H1 (cell line): ENCODE results near the gene ALG14. TPM values are rescaled to one million over a fixed set of nuclear protein-coding genes. Genes with fewer than 3 reads are reported as not detected.

Experiments
- CTCF ChIA-PET: fragments of 300-600 bp; sonication (Branson Sonifier 250); formaldehyde crosslinking; loops from one replicate; lab custom pipeline; 2021; ENCODE audit not compliant: partially characterized antibody; lab: Charles Lee
- POLR2A ChIA-PET: fragments of 300-600 bp; sonication (Branson Sonifier 250); formaldehyde crosslinking; loops from one replicate; lab custom pipeline; 2021; ENCODE audit warnings: inconsistent platforms; ENCODE audit not compliant: partially characterized antibody; lab: Charles Lee
- DNase-seq, 2 experiments: peaks; one replicate each; pipeline versions ENCODE4 v3.0.0 to v3.0.0-alpha.2; 2010 to 2022; ENCODE audit warnings: low spot score in 2 of 2, low read depth in 1 of 2, mixed read lengths in 1 of 2
- FAIRE-seq: peaks from 2 replicates; lab custom pipeline; 2011; peaks lifted over from hg19 to GRCh38; lab: Jason Lieb, UNC
- H2AFZ ChIP-seq: 2 replicates; pipeline ENCODE4 v1.8.1; 2012; ENCODE audit warnings: low read length, inconsistent platforms
- H2AK5ac ChIP-seq: 2 replicates; pipeline ENCODE4 v1.6.1; 2013; ENCODE audit warnings: low read depth, low read length
- H2BK120ac ChIP-seq: replicated peaks from 2 replicates; pipeline ENCODE3; 2013; ENCODE audit warnings: low read depth, low read length, inconsistent platforms
- H2BK12ac ChIP-seq: 2 replicates; pipeline ENCODE4 v1.6.1; 2013; ENCODE audit warnings: low read depth, low read length
- H2BK15ac ChIP-seq: 2 replicates; pipeline ENCODE4 v1.6.1; 2013; ENCODE audit warnings: low read length
- H2BK20ac ChIP-seq: 2 replicates; pipeline ENCODE4 v1.6.1; 2013; ENCODE audit warnings: low read length
- H2BK5ac ChIP-seq: 2 replicates; pipeline ENCODE4 v1.6.1; 2013; ENCODE audit warnings: low read depth, low read length
- H3K14ac ChIP-seq: 2 replicates; pipeline ENCODE4 v1.6.1; 2013; ENCODE audit warnings: inconsistent platforms; ENCODE audit not compliant: insufficient read length
- H3K18ac ChIP-seq: 2 replicates; pipeline ENCODE4 v1.6.1; 2013; ENCODE audit warnings: low read length; ENCODE audit errors: extremely low read depth
- H3K23ac ChIP-seq: 2 replicates; pipeline ENCODE4 v1.6.1; 2013; ENCODE audit warnings: inconsistent platforms; ENCODE audit not compliant: insufficient read length
- H3K23me2 ChIP-seq: 2 replicates; pipeline ENCODE4 v1.6.1; 2013; ENCODE audit warnings: low read depth, low read length
- H3K27ac ChIP-seq: 2 replicates; pipeline ENCODE4 v1.6.1; 2011; ENCODE audit warnings: low read depth, low read length, inconsistent platforms
- H3K27me3 ChIP-seq, 4 experiments: replicated peaks in 1 of 4; 1 replicate in 1 of 4; 2 replicates in 3 of 4; pipeline versions ENCODE4 v1.6.1 to v1.8.1; 2011 to 2013; ENCODE audit warnings: low read length in 3 of 4, mild to moderate bottlenecking in 3 of 4, inconsistent platforms in 2 of 4, mixed read lengths in 2 of 4, moderate library complexity in 1 of 4; ENCODE audit not compliant: control insufficient read depth in 3 of 4, insufficient read depth in 3 of 4; ENCODE audit errors: extremely low read depth in 1 of 4
- H3K36me3 ChIP-seq, 4 experiments: 2 replicates each; pipeline versions ENCODE4 v1.6.1 to v1.8.1; 2011 to 2013; ENCODE audit warnings: mild to moderate bottlenecking in 4 of 4, low read length in 3 of 4, moderate library complexity in 2 of 4, control low read depth in 1 of 4, inconsistent platforms in 1 of 4; ENCODE audit not compliant: insufficient read depth in 4 of 4, control insufficient read depth in 2 of 4
- H3K4ac ChIP-seq: replicated peaks from 2 replicates; pipeline ENCODE3; 2013; ENCODE audit warnings: low read length, low read depth, mixed read lengths, inconsistent platforms; ENCODE audit not compliant: insufficient read length
- H3K4me1 ChIP-seq, 4 experiments: replicated peaks in 1 of 4; 1 replicate in 1 of 4; 2 replicates in 3 of 4; pipeline versions ENCODE4 v1.6.1 to v1.8.1; 2011 to 2013; ENCODE audit warnings: low read length in 3 of 4, inconsistent platforms in 2 of 4, mixed read lengths in 1 of 4; ENCODE audit not compliant: insufficient read depth in 4 of 4, control insufficient read depth in 3 of 4
- H3K4me2 ChIP-seq, 2 experiments: 2 replicates each; pipeline versions ENCODE4 v1.6.1 to v1.8.1; 2011 to 2013; ENCODE audit warnings: low read depth in 2 of 2, low read length in 2 of 2, control low read depth in 1 of 2, inconsistent platforms in 1 of 2, mild to moderate bottlenecking in 1 of 2; ENCODE audit not compliant: insufficient read depth in 1 of 2
- H3K4me3 ChIP-seq, 4 experiments: fragments of 200-600, 300-600 bp in 1 of 4; sonication (generic), shearing (Covaris generic), sonication (Bioruptor Twin) in 1 of 4; 2 replicates each; pipeline versions ENCODE4 v1.5.1 to v1.8.1; 2011 to 2016; ENCODE audit warnings: low read length in 4 of 4, low read depth in 3 of 4, control low read depth in 2 of 4, inconsistent platforms in 2 of 4, mild to moderate bottlenecking in 2 of 4, mixed read lengths in 1 of 4, moderate library complexity in 1 of 4; ENCODE audit not compliant: insufficient read depth in 2 of 4; ENCODE audit errors: extremely low read depth in 1 of 4
- H3K56ac ChIP-seq: replicated peaks from 2 replicates; pipeline ENCODE3; 2013; ENCODE audit warnings: low read depth, mild to moderate bottlenecking, mixed read lengths, low read length, inconsistent platforms; ENCODE audit not compliant: insufficient read length
- H3K79me1 ChIP-seq: 2 replicates; pipeline ENCODE4 v1.6.1; 2013; ENCODE audit warnings: low read depth, low read length, control low read depth
- H3K79me2 ChIP-seq, 2 experiments: 2 replicates each; pipeline versions ENCODE4 v1.6.1 to v1.8.1; 2012 to 2013; ENCODE audit warnings: low read length in 2 of 2, mild to moderate bottlenecking in 2 of 2, inconsistent platforms in 1 of 2; ENCODE audit not compliant: insufficient read depth in 2 of 2, control insufficient read depth in 1 of 2
- H3K9ac ChIP-seq, 4 experiments: replicated peaks in 1 of 4; 1 replicate in 1 of 4; 2 replicates in 3 of 4; pipeline versions ENCODE4 v1.6.1 to v1.8.1; 2011 to 2013; ENCODE audit warnings: low read depth in 3 of 4, low read length in 3 of 4, control low read depth in 2 of 4, mild to moderate bottlenecking in 2 of 4, moderate library complexity in 2 of 4, inconsistent platforms in 1 of 4; ENCODE audit errors: extremely low read depth in 1 of 4
- H3K9me3 ChIP-seq, 2 experiments: 2 replicates each; pipeline versions ENCODE4 v1.6.1 to v1.8.1; 2012 to 2013; ENCODE audit warnings: mild to moderate bottlenecking in 2 of 2, moderate library complexity in 2 of 2, control low read depth in 1 of 2, inconsistent platforms in 1 of 2, low read depth in 1 of 2, low read length in 1 of 2, mixed read lengths in 1 of 2; ENCODE audit not compliant: insufficient read depth in 2 of 2
- H4K20me1 ChIP-seq, 2 experiments: replicated peaks in 1 of 2; 2 replicates each; pipeline versions ENCODE3 to v1.8.1; 2011 to 2013; ENCODE audit warnings: inconsistent platforms in 2 of 2, low read length in 2 of 2, mild to moderate bottlenecking in 1 of 2; ENCODE audit not compliant: insufficient read depth in 2 of 2, control insufficient read depth in 1 of 2
- H4K5ac ChIP-seq: 2 replicates; pipeline ENCODE4 v1.6.1; 2013; ENCODE audit warnings: low read length, low read depth, mixed read lengths, inconsistent platforms; ENCODE audit not compliant: insufficient read length
- H4K8ac ChIP-seq: 2 replicates; pipeline ENCODE4 v1.8.0; 2013; ENCODE audit warnings: mild to moderate bottlenecking, moderate library complexity, low read length, inconsistent platforms; ENCODE audit not compliant: insufficient read depth; ENCODE audit errors: extremely low read depth
- H4K91ac ChIP-seq: replicated peaks from 2 replicates; pipeline ENCODE3; 2013; ENCODE audit warnings: low read length, mixed read lengths, inconsistent platforms; ENCODE audit not compliant: insufficient read length
- CHD1 ChIP-seq: IDR thresholded peaks from 2 replicates; pipeline ENCODE4 v1.6.1; 2012; ENCODE audit warnings: low read depth, low read length, improper control_type of control experiment
- MAX ChIP-seq: IDR thresholded peaks from 2 replicates; pipeline ENCODE4 v1.6.1; 2012; ENCODE audit warnings: inconsistent platforms
- SP4 ChIP-seq: IDR thresholded peaks from 2 replicates; pipeline ENCODE4 v1.6.1; 2012; ENCODE audit warnings: low read length, inconsistent platforms
- SUZ12 ChIP-seq: fragments of 200-600 bp; sonication (generic); IDR thresholded peaks from 2 replicates; pipeline ENCODE4 v1.6.1; 2012; ENCODE audit warnings: mild to moderate bottlenecking, inconsistent platforms, low read length, moderate library complexity, mixed read lengths
- WGBS, 2 experiments: shearing (Covaris generic) in 1 of 2; methylation state at CpG; one replicate each; pipeline versions ENCODE4 v1.1.6 to v1.1.7; 2013 to 2015; ENCODE audit warnings: low lambda C conversion rate in 2 of 2, mixed read lengths in 2 of 2, inconsistent platforms in 1 of 2, low coverage in 1 of 2, missing lambda C conversion rate in 1 of 2; ENCODE audit not compliant: insufficient replicate concordance in 2 of 2, insufficient coverage in 1 of 2, insufficient read length in 1 of 2; ENCODE audit errors: extremely low coverage in 1 of 2, missing lambda C conversion rate in 1 of 2; 5-methylcytosine and 5-hydroxymethylcytosine counted together
- polyA plus RNA-seq, 7 experiments: library from polyadenylated mRNA; depleted of rRNA in 3 of 7; stranded (reverse) in 5 of 7; unstranded in 2 of 7; fragments of >200 nt in 5 of 7; fragments of 200-250 nt in 2 of 7; gene quantifications; 1 replicate in 5 of 7; 2 replicates in 1 of 7; 4 replicates in 1 of 7; pipeline versions ENCODE4 v1.2.1 to v1.2.3, GENCODE V29; 2011 to 2013; ENCODE audit warnings: missing spikeins in 2 of 7, mixed read lengths in 2 of 7
- total RNA-seq: library from RNA; stranded (reverse); fragmentation: NEBNext Ultra II Directional; extraction: Animal tissue kit (Norgen Biotek cat#: 25700); gene quantifications from 2 replicates; pipeline ENCODE4 v1.2.1, GENCODE V29; 2021

Gene ALG14
- total and polyA plus RNA-seq, 2 of the 8 experiments (the other 6 are each of a cell fraction or from before 2014, with no cell fraction given) = 0.95 to 1.3 TPM

- Histone ChIP-seq H2BK5ac (no peak overlapping the region), H3K9me3 (no peaks in the 10 kb centered on the region), H3K4me1 (peaks cover 3 to 13% (median 8%) of the 10 kb centered on the region in 4 experiments; a peak in 6 of 7 replicates), H3K4me3 (no peak overlapping the region), H3K79me2 (no peaks in the 10 kb centered on the region), H3K27ac (no peak overlapping the region), H2AFZ (no peak overlapping the region), H2BK20ac (no peak overlapping the region), H3K4me2 (no peak overlapping the region), H3K23me2 (no peaks in the 10 kb centered on the region; the same call in 1 of the 2 replicates), H3K27me3 (no peaks in the 10 kb centered on the region), H3K56ac (no peak overlapping the region), H3K18ac (no peak overlapping the region), H2AK5ac (no peak overlapping the region), H2BK15ac (no peak overlapping the region), H3K23ac (no peak overlapping the region), H4K91ac (no peak overlapping the region), H2BK120ac (no peak overlapping the region), H2BK12ac (no peak overlapping the region), H4K20me1 (no peaks in the 10 kb centered on the region), H3K9ac (no peak overlapping the region), H4K5ac (no peak overlapping the region), H3K4ac (no peak overlapping the region), H3K14ac (no peak overlapping the region), H3K36me3 (no peaks in the 10 kb centered on the region), H4K8ac (no peak overlapping the region), H3K79me1 (no peaks in the 10 kb centered on the region)
- no peak for FAIRE-seq
- TF ChIP-seq SP4 = no peak
- no peak for TF ChIP-seq SUZ12
- TF ChIP-seq CHD1 = no peak
- no peak for TF ChIP-seq MAX
- ChIA-PET POLR2A (no interaction called here), CTCF (interaction anchor here (0.8 to 3.0 kb wide), 4 partner anchors 22 to 226 kb away, joined by 3 to 9 read pairs (median 6); partner anchors contain the start of gene RWDD3)
- DNase-seq = no peak
- WGBS, 2 experiments = 89% methylated on average over 1 of the region's 1 CpG; no CpG with 5 or more reads in 1 of the 2 experiments
Measured at GRCh38 chr1:95080879-95081278, 8.1 kb upstream of the ALG14 start.
